Body of pancreas (tissue), 4 donors: Measurements from ENCODE around the gene PAX2.

ENCODE experiments used
- POLR2A ChIP-seq, 3 donors: fragments of 450-650 bp; IDR thresholded peaks; one replicate each; pipeline ENCODE4 v1.6.1; 2016; ENCODE audit warnings: antibody characterized with exemption in 3 of 3, mild to moderate bottlenecking in 2 of 3
- TF ChIP-seq, protein P1 (sequence below), 7 experiments: fragments of 450-650 bp in 4 of 7; fragments of 200-600 bp in 3 of 7; sonication (generic) in 3 of 7; IDR thresholded peaks; one replicate each; pipeline ENCODE4 v1.5.1; 2016 to 2019; ENCODE audit warnings: antibody characterized with exemption in 7 of 7

DNA sequence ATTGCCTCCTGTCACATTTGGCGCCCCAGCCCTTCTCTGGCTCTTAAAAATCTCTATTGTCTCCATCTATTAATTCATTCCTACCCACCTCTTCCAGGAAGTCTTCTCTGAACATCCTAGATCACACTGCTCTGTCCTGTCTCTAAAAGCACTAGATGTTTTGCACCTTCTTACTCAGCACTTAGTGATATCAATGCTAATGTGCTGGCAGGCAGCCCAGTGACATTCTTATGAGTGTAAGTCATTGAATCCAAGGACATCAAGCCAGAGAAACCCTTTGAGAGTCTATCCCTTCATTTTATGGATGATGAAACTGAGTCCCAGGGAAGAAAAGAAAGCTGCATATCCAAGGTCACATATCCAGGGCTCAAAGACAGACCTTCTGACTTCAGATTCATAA, 48.3 kb upstream of the PAX2 start:
- no peak for TF ChIP-seq POLR2A (IDR thresholded peaks at IDR 0.05)
- TF ChIP-seq, protein P1, sequence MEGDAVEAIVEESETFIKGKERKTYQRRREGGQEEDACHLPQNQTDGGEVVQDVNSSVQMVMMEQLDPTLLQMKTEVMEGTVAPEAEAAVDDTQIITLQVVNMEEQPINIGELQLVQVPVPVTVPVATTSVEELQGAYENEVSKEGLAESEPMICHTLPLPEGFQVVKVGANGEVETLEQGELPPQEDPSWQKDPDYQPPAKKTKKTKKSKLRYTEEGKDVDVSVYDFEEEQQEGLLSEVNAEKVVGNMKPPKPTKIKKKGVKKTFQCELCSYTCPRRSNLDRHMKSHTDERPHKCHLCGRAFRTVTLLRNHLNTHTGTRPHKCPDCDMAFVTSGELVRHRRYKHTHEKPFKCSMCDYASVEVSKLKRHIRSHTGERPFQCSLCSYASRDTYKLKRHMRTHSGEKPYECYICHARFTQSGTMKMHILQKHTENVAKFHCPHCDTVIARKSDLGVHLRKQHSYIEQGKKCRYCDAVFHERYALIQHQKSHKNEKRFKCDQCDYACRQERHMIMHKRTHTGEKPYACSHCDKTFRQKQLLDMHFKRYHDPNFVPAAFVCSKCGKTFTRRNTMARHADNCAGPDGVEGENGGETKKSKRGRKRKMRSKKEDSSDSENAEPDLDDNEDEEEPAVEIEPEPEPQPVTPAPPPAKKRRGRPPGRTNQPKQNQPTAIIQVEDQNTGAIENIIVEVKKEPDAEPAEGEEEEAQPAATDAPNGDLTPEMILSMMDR (IDR thresholded peaks at IDR 0.05): no peak
